Cardiac fibroblast (primary cell): Measurements from ENCODE around the gene CREB3.
A peak's percentile ranks its signal among the peaks of the same experiment; 100 is the strongest.

ENCODE experiments used
- DNase-seq, 2 donors: peaks; one replicate each; pipeline versions ENCODE4 v3.0.0 to v3.0.0-alpha.2; 2010; ENCODE audit warnings: low read depth in 2 of 2
- H3K4me3 ChIP-seq, 2 donors: replicated peaks in 1 of 2; 1 replicate in 1 of 2; 2 replicates in 1 of 2; pipeline ENCODE4 v1.5.1; 2011; ENCODE audit warnings: low read depth in 2 of 2, low read length in 2 of 2, mild to moderate bottlenecking in 2 of 2, moderate library complexity in 1 of 2
- TF ChIP-seq, protein P1 (sequence below): IDR thresholded peaks from one replicate; pipeline ENCODE4 v1.5.1; 2011; ENCODE audit warnings: low read depth, mild to moderate bottlenecking, low read length, inconsistent platforms

Gene CREB3

DNA sequence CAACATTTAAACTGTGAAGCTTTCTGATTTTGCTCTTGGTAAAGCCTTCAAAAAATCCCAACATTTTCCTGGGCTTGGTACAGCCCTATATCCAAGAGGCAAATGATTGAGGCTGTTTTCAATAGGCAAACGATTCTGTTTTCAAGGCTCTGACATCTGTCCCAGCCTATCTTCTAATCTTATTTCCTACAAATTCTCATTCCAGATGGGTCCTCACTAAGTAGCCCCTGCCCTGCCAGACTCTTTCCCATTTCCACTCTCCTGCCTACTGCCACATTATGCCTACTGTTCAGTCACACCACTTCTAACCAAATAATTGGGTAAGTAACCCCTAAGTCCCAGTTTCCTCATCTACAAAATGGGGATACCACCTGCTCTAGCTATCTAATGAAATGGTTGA is 13.1 kb downstream of the CREB3 start:
- TF ChIP-seq, protein P1, sequence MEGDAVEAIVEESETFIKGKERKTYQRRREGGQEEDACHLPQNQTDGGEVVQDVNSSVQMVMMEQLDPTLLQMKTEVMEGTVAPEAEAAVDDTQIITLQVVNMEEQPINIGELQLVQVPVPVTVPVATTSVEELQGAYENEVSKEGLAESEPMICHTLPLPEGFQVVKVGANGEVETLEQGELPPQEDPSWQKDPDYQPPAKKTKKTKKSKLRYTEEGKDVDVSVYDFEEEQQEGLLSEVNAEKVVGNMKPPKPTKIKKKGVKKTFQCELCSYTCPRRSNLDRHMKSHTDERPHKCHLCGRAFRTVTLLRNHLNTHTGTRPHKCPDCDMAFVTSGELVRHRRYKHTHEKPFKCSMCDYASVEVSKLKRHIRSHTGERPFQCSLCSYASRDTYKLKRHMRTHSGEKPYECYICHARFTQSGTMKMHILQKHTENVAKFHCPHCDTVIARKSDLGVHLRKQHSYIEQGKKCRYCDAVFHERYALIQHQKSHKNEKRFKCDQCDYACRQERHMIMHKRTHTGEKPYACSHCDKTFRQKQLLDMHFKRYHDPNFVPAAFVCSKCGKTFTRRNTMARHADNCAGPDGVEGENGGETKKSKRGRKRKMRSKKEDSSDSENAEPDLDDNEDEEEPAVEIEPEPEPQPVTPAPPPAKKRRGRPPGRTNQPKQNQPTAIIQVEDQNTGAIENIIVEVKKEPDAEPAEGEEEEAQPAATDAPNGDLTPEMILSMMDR, result no peak
- DNase-seq, result no peak
- H3K4me3 ChIP-seq, result no peak overlapping the region

DNA sequence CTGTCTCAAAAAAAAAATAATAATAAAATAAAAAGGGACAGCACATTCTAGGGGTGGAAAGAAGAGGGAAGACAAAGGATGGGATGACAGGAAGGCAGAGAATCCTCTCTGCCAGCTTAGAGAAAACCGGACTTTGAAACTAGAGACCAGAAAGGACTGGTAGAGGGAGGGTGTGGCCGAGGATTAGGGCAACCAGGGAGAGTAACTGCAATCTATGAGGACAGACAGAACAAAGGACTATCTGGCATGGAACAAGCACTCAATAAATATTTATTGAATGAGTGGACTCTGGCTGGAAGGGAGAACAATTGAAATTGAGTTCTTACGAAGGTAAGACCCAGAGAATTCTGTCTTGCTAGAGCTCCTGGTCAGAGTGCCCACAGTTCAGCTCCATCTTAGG is 14.1 kb downstream of the CREB3 start:
- TF ChIP-seq, protein P1, result no peak
- H3K4me3 ChIP-seq, result peak overlapping the region; percentile 83 to 87
- peak in 1 of 2 donors; percentile 50 for DNase-seq

DNA sequence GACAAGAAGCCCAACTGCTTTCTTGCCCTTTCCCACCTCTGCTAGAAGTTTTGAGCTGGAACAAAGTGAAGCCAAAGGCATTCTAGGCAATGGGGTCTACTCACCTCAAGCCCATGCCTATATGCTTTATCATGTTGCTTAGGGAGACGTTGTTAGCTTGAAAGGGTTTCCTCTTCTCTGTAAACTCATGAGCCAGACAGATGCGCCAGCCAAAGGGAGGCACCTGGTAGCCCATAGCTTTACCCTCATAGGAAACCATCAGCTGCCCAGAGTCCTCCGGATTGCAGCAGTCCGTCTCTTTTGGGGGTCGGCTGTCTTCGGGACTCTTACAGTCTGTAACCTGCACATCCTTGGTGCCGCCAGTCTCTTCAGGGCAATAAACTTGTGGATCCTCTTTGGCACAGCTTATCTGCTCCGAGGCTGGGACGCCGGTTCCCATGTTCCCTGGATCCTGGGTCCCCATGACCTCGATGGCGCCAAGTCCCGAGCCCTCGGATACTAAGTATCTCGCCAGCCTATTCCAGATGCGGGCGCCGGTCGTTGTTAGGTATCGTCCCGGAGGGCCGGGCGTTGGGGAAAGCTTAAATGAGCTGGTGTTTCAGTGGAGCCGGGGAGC is 15.9 kb downstream of the CREB3 start:
- TF ChIP-seq, protein P1, result no peak
- no peak for DNase-seq

DNA sequence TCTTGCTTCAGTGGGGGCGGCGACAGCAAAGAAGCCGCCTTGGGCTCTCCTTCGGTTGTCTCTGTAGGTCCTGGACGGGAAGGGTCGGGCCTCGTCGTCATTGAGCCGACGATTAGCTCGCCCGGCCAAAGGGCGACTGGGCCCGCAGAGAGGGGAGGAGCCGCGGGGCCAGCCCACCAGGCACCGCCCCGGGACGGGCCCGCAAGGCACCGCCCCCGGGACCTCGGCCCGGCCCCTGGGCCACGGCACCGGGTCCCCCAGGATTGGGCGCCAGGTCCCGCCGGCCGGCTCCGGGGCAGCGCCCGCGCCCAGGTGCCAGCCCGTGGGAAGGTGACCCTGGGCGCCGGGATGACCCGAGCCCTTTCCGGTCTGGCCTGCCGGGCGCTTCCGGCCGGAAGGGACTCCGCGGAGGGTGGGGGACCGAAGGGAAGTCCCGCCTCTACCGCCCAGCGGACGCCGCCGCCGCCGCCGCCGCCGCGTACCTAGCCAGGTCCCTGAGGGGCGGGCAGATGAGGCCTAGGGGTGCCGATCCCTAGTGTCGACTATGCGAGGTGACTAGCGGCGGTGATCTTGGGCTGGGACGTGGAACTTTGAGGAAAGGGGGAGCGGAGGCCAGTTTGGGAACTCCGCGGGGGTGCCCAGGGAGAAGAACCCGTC is 16.5 kb downstream of the CREB3 start, which contains the start of the genes GBA2 and RGP1:
Gene GBA2, minus strand, starts transcription at position 371 of the 657 bp plus-strand sequence. CDS start 524 bp downstream, outside the sequence.
Gene RGP1, plus strand, starts transcription at position 430 of the 657 bp plus-strand sequence. CDS start 469 bp downstream, outside the sequence.
- TF ChIP-seq, protein P1, result no peak
- peak; percentile 61 to 74 for DNase-seq

More for the DNA sequence above, 15.9 kb downstream of the CREB3 start:
- H3K4me3 ChIP-seq, result peak overlapping the region; percentile 83 to 87

DNA sequence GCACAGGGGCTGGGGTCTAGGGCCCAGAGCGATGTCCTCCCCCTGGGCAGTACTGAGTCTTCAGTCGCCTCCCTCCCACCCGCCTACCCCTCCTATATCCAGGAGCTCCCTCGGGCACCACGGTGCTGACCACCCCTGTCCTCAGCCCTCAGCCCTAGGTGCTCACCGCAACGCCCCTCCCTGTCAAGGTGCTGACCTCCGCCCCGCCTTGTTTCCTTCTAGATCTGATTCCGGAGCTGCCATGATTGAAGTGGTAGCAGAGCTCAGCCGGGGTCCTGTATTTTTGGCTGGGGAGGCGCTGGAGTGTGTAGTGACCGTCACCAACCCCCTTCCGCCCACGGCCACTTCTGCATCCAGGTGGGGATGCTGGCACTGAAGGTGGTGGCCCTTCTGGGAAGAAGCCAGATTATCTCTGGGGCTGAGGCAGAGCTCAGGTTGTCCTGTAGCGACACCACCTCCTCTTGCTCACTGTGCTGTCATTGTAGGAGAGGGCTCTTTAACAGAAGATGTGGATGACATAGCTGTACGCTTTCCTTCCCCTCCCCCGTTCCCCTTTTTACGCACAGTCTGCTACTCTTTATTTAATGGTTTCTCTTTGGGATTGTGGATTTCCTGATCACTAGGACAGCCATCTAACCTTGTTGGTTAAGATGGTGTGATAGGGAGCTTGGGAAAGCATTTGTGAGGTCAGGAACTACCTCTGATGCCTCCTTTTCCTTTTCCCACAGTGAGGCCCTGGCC is 17.2 kb downstream of the CREB3 start:
- DNase-seq, result no peak
- TF ChIP-seq, protein P1, result no peak
- H3K4me3 ChIP-seq, result peak overlapping the region; percentile 83 to 87

More for the DNA sequence above, 16.5 kb downstream of the CREB3 start, which contains the start of the genes GBA2 and RGP1:
- H3K4me3 ChIP-seq, result peak within 1 kb of the TSS; percentile 83 to 87

DNA sequence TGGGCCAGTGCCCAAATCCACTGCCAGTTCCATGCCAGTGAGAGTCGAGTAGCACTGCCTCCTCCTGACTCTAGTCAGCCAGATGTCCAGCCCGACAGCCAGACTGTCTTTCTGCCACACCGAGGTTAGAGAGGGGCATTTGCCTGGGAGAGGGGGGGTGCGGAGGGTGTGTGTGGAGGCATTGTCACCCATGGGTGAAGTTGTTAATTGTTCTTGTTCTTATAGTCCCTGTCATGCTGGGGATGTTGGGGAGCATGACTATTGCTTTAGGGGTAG is 17.7 kb downstream of the CREB3 start:
- no peak for DNase-seq
- TF ChIP-seq, protein P1, result no peak
- H3K4me3 ChIP-seq, result peak overlapping the region; percentile 83 to 87
